HS-5 (cell line): ENCODE measurements around the gene RUNX3.

Source experiments
- DNase-seq: peaks from one replicate; pipeline ENCODE4 v3.0.0-alpha.2; 2012; ENCODE audit warnings: low read depth

The RUNX3 gene

DNA sequence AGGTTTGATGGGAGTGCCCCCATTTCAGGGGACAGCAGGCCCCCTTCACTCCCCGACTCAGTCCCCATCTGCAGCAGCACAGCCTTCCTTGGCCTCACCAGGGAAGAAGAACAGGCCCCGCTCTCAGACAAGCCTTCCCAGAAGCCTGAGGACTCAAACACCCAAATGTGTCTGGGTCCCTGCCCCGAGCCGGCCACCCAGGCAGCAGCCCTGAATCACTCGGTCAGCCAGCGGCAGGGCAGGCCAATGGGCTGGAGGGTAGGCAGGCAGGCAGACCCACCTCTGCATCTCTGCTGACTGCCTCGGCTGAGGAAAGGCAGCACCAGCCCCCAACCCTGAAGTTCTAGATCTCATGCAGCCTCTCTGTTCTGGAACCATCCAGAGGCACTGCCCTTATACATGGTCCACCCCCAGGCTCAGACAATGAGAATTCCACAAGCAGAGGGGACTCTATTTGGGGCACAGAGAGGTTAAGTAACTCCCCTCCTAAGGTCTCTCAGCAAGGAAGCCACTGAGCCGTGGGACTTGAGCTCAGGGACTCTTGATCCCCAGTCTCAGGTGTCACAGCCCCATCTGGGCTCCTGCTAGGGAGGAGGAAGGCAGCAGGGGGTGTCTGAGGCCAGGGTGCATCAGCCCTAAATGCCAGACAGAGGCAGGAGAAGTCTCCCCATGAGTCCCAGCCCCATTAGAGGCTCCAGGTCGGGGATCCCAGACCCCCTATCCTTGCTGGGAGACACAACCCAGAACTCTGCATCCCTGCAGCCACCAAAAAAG lies 33.2 kb upstream of the RUNX3 start:
- no peak for DNase-seq

DNA sequence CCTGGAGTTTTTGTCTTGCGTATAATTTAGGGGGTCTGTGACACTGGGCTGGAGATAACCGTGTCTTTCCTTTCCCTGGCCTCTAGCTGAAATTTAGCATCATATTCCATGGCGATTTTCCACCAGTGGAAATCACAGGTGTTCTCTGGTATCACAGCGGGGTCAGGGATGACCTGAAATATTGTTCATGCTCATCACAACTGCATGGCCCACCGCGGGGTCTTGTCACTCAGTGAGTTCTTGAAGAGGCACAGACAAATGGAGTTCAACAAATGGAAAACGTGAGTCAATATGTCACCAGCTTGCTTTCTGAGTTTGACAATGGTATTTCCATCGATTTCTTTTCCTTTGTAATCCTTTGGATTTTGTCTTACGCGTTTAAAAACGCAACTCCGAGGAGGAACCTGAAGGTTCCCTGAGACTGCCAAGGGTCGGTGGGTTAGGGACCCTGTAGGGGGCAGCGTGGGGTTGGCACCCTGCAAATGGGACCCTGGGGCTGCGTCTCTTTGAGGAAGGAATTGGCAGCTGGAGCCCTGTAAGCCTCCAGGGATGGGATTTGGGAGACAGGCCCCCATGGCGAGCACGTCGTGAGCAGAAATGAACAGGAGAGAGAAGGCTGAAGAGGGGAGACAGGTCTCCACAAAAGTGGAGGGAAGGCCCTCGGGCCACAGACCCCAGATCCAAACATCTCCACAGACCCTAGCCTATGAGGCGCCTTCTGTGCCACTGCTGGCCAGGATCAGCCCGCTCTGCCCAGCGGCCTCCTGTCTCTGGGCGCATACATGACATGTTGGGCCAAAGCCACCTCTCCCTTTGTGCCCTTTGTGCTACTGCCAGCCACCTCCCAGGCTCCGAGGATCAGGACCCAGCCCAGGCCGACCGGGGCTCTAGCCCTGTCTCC lies 32.1 kb upstream of the RUNX3 start:
- DNase-seq: no peak

DNA sequence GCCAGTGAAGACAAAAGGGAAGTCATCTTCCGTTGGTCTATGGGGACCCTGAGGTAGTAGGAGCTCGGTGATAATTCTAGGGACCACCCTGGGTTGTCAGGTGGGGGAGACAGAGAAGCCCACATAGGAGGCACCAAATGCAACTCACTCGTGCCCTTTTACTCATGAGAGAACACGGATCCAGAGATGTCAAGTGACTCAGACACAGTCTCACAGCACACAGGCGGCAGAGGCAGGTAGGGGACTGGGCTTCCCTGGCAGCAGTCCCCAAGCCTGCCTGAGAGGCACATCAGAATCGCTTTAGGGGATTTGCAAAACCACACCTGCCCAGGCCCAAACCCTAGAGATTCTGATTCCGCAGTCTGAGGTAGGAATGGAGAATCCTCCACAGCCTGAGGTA lies 31.3 kb upstream of the RUNX3 start:
- DNase-seq: no peak

DNA sequence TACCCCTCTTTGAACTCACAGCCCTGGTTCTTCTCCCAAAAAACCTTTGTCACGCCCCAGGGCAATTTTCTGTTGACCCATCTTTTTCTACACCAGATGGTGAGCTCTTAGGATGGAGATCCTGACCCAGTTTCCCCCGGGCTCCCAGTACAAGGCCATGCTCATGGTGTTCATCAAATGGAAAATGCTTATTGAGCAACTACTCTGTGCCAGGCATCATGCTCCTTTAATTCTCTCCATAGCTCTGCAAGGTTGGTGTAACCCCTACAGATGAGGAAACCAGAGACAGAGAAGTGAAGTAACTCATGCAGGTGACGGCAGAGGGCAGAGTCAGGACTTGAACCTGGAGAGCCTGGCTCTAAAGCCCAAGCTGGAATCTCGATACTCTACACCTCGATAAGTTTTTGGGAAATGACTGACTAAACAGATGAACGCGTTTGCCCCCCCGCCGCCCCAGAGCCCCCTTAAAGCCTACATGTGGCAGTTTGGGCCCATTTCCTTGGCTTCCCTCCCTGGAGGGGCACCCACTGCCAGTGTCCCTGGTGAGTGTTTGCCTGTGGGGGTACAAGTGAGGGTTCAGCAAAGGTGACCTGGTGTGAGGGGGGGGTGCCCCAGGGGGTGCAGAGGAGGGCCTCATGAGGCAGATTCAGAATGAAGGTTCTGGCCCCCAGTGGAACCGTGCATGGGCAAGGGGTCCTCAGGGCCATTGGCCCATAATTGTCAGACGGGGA lies 30.2 kb upstream of the RUNX3 start:
- DNase-seq: no peak

DNA sequence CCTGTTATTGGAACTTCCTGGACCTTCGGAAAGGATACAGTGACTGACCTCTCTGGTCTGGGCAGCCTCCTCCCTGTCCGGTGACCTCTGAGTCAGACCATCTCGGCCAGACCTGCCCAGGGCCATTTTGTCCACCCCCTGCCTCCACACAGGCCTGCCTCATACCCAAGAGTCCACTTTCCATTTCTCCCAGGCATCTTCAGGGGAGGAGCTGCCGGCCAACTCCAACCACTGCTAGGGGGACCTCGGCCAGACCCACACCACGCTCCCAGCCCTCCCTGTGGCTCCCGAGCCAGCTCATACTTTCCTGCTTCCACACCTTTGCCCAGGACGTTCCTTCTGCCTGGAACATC lies 29.5 kb upstream of the RUNX3 start:
- no peak for DNase-seq

DNA sequence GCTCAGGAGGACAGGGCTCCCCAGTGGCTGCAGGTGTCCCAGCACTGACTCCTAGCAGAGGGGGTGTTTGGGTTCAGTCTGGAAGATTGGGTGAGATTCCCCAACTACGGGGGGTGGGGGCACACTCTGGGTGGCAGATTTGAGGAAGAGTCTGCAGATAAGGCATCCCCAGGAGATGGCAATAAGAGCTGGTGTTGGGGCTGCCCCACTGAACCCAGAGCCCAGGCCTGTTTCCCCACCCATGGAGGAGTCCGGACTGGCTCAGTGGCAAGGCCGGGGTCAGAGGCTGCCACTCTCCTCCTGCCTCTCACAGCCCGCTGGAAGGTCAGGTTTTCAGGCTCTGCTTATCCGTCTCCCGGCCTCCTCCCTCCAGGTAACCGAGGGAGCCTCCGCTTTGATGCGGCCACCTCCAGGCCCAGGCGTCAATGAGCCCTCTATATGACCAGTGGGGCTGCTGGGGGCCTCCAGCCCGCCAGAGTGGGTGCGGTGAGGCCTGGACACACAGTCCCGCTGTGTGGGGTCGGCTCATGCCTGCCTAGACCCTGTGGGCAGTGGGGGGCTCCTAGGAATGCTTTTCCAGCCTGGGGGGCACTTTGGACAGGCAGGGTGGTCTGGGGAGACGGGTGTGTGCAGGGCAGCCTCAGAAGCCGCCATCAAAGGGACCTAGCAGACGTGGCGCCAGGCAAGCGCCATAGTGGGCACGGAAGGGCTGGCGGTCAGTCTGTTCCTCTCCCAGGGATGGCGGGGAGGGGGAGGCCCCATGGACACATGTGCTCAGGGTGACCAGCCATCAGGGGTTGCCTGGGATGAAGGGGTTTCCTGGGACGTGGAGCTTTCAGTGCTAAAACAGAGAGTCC lies 28.9 kb upstream of the RUNX3 start:
- no peak for DNase-seq

DNA sequence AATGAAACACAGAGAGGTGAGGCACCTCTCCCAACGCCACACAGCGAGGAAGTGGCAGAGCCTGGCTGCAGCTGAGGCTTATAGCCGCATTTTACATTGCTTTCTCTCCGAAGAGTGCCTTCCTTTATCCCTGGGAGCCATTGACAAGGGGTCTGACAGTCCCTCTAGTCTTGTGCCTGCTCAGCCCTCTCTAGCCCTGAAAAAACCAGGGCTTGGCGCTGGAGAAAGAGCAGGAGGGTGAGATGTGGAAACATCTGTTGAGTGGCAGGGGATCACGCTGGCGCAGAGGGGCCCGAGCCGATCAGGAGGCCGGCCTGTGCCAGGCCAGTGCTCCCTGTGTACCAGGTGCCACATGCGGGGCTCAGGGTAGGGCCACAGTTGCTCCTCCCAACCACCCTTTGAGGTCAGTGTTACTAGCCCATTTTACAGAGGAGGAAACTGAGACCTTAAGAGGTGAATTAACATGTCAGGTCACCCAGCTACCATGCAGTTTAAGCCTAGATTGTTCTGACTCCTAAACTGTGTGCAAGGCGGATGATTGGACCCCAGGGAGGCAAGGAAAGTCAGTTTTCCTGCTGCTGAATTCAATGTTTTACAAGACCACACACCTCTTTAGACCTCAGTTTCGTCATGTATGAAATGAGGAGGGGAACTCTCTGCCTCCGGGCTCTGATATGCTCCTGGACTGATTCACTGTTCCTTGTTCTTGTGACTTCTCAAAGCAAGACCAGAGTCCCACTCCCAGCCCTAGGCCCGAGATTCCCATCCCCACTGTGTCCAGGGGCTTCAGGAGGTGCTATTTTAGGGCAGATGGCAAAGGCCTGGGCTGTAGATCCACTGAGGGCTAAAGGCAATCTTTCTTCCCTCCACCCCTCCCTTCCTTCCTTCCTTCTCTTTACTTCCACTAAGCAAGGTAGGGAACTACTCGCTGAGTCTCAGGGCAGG lies 28.0 kb upstream of the RUNX3 start:
- DNase-seq: no peak

DNA sequence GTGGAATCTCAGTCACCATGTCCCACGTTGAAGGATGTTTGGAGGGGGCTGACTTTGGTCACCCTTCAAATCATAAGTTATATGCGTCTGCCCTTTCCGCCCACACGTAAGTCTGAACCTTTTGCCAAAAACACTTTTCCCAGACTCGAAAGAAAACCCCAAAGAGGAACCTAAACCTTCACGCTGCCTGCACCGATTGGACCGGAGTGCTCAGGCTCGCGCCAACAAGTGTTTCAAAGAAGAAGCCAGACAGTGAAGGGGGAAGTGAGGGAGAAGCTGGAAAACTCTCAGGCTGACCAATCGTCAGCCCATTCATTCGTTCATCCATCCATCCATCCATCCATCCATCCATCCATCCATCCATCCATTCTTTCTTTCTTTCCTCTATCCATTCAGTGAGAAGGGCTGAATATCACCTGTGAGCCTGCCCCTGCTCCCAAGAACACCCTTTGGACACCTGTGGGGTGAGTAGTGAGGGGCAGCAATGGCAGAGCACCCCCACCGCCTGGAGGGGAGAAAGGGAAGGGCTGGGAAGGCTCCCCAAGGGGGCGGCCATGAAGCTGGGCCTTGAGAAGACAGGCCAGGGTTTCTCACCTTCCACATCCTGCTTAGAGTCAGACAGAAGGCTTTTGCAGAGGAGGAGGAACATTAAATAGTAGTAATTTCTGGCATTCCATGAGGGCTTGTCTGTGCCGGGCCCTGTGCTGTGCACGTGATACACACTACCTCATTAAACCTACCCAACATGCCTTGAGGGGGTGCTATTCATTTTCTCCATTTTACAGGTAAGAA lies 27.1 kb upstream of the RUNX3 start:
- no peak for DNase-seq

DNA sequence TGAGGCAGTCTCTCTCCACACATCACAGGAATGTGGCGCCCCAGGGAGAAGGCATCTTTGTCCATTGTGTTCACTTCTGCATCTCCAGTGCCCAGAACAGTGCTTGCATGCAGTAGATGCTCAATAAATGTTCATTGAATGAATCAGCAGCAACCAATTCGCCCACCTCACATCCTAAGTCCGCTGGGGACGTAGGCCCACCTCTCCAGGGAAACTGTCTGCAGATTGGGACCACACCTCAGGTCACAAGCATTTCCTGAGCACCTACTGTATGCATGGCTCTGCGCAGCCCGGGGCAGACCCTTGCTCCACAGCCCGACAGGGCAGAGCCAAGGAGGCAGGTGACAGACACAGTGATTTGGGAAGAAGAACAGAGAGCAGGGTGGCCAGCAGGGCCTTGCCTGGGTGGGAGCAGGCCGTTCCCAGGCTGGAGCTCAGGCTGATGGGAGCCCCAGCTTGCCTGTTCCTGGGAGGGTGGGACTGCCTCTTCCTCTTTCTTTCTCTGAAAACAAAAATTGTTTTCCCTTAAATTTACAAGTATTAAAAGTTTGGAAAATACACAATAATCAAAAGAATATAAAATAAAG lies 25.8 kb upstream of the RUNX3 start:
- DNase-seq: no peak

DNA sequence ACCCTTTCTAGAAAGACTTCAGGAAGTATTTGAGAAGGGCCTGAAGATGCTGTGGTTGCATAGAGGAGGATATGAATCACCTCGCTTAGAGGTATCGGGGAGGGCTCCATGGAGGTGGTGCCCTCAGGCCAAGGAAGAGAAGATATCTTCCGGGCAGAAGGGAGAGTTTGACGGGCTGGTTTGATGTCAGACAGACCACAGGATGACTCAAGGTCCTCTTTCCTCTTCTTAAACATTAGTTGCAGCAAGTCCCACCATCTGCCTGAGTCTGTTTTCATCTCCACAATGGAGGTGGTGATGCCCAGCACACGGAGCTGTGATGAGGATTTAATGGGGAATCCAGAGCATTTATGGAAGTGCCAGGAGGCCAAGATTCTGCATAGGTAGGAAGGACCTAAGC lies 25.1 kb upstream of the RUNX3 start:
- DNase-seq: peak; percentile 40

DNA sequence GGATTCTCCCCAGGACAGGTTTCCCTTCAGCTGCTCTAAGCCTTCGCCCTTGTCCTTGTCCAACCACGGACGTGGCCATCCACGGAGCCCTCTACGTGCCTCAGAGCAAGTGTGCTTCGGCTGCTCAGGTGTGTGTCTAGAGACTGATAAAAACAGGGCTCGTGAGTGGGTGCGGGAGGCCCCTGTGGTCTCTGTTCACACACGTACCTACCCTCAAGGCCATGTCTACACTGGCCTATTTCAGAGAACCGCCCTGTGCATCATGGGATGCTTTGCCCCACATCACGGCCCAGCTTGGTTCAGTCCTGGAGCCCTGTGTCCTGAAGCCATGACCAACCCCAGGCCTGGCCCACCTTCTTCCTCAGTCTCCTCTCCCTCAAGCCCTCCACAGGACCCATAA lies 24.6 kb upstream of the RUNX3 start:
- no peak for DNase-seq

DNA sequence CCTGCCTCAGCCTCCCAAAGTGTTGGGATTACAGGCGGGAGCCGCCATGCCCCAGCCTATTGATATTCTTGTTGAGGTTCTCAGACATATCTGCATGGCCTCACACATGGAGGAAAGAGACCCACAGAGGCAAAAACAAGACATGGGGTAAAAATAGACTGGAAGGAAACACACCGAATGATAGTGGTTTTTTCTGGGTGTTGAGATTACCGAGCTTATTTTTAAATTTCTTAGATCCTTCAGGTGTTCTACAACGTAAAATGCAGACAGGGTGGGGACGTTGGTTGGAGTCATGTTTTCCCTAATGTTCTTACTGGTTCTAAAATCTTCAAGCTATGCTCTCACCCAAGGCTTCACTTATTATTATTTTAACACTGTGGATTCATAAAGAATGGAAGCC lies 23.9 kb upstream of the RUNX3 start:
- DNase-seq: no peak

DNA sequence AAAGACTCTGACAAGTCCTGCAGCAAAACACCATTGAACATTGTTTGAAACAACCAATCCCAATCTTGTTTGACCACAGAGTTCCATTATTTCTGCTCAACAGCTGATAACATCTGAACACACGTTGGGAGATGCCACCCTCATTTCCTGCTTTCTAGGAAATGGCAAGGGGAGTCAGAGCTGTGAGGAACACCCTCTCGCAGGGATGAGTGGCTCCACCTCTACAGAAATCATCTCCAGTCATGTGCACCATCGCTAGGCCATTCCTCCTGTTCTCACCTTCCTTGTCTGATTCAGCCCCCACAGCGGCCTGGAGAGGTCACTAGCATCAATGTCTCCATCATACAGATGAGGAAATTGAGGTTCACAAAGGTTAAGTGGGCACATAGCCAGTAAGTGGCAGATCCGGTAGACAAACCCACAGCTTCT lies 22.4 kb upstream of the RUNX3 start:
- no peak for DNase-seq

DNA sequence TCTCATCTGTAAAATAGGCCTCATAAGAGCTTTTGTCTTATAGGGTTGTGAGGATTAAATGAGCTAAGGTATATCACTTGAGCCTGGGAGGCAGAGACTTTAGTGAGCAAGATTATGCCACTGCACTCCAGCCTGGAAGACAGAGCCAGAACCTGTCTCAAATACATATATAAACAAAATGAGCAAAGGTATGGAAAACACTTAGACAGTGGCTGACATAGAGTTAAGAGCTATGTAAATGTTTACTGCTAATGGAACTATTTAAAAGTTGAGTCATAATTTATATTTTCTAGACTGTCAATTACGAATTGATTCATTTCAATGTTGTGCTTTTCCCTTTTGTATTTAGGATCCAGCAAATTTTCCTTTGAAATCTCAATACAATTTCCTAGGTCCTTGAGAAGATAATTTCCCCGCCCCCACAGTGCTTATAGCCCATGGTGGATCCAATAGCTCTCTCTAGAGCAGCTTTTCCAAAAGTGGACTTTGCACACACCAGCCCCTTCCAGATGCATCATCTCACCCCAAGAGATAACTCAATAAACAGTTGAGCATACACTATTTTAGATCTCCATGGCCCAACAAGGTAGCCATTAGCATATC lies 21.8 kb upstream of the RUNX3 start:
- DNase-seq: no peak

DNA sequence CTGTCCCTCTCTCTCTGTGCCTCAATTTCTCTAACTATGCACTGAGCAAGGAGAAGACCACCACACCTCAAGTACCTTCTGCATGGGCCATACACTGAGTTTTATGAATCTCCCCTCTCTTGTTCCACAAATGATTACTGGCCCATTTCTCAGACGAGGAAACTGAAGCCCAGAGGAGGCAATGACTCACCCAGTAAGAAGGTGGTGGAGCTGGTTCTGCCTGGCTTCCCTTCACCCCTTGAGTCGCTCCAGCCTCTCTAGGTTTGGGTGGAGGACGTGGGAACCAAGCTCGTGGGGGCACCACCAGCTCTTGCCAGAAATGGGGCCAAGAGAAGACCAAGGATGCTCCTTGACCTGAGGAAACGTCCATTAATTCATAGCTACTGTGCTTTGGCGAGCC lies 21.3 kb upstream of the RUNX3 start:
- no peak for DNase-seq

DNA sequence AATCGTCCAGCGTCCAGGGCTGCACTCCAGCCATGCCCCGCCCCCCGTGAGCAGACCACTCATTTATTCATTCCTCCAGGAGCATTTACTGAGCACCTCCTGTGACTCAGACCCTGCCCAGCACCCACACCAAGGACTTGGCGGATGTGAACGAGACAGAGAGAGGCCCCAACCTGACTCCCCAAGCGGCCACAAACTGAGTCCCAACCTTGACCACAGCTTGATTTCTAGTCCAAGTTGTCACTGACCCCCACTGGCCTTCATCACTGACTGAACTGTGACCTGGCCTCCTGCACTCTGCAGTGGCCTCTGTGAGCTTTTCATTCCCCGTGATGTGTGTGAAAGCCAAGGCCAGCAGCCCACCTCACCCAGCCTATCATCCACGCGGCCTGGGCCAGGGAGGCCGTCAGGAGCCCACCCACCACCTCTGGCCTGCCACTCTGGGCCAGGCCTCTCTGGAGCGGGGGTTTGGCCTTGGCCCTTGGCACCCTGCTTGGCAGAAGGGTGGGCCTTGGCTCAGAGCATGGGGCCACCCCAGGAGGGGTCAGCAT lies 19.3 kb upstream of the RUNX3 start:
- DNase-seq: no peak

DNA sequence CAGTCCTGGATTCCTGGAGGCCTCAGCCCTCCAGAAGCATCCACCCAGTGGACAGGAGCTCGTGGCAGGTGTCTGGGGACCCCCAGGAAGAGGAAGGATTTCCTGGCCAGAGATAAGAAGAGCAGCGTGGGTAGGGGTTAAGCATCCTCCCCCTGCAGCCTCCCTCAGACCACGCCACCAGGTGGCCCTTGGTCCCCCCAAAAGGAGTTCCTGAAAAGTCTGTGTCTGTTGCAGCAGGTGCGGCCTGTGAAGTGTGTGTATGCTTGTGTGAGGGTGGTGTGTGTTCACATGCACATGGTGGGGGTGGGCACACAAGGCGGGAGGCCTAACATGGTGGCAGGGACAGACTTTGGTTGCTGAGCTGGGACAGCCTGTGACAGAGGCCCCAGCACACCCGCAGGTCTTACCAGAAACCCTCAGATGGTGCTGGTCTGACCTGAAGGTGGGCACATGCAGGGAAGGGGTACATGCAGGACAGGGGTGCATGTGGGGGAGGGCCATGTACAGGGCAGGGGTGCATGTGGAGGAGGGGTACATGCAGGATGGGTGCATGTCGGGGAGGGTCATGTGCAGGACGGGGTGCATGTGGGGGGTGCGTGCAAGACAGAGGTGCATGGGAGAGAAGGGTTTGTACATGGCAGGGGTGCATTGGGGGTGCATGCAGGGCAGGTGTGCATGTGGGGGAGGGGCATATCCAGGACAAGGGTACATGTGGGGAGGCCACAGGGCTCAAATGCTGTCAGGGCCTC lies 18.2 kb upstream of the RUNX3 start:
- no peak for DNase-seq
